HL-60 (cell line): ENCODE measurements around the gene RABGEF1.
A peak's percentile ranks its signal among the peaks of the same experiment; 100 is the strongest.
"Not testable (repeated sequence)": the region's sequence is repeated elsewhere in the genome, so short reads cannot be mapped to it uniquely, and the experiment has no call there.

ENCODE experiments used
- DNase-seq, 2 experiments: peaks; one replicate each; pipeline ENCODE4 v3.0.0-alpha.2; 2010 to 2020; ENCODE audit warnings: low read depth in 1 of 2, low spot score in 1 of 2
- H3K27ac ChIP-seq: fragments of 250-450 bp; sonication (Bioruptor Pico); replicated peaks from 2 replicates; pipeline ENCODE4 v1.5.1; 2020; ENCODE audit warnings: mild to moderate bottlenecking, moderate library complexity
- H3K27me3 ChIP-seq: fragments of 250-450 bp; sonication (Bioruptor Pico); 2 replicates; pipeline ENCODE4 v1.5.1; 2021; ENCODE audit warnings: mild to moderate bottlenecking, moderate library complexity; ENCODE audit not compliant: insufficient read depth, poor library complexity, severe bottlenecking
- H3K4me3 ChIP-seq: replicated peaks from 2 replicates; pipeline ENCODE4 v1.5.1; 2011; ENCODE audit warnings: mild to moderate bottlenecking, control low read depth, low read length; ENCODE audit not compliant: insufficient read depth
- GABPA ChIP-seq: IDR thresholded peaks from 2 replicates; pipeline ENCODE4 v1.6.1; 2012; ENCODE audit warnings: low read depth
- POLR2AphosphoS5 ChIP-seq: IDR thresholded peaks from 2 replicates; pipeline ENCODE4 v1.6.1; 2012; ENCODE audit warnings: low read depth
- SPI1 ChIP-seq: IDR thresholded peaks from 2 replicates; pipeline ENCODE4 v1.6.1; 2012; ENCODE audit warnings: low read depth, mild to moderate bottlenecking, borderline replicate concordance
- long read RNA-seq: library from polyadenylated mRNA; unstranded; transcript quantifications from one replicate; pipeline ENCODE4 v2.0.0, GENCODE V29; 2020
- TF ChIP-seq, protein P1 (sequence below): IDR thresholded peaks from 2 replicates; pipeline ENCODE4 v1.6.1; 2012; ENCODE audit warnings: low read depth; ENCODE audit not compliant: insufficient replicate concordance
- TF ChIP-seq, protein P2 (sequence below): IDR thresholded peaks from one replicate; pipeline ENCODE4 v1.5.1; 2011; ENCODE audit warnings: low read length, control low read depth, inconsistent platforms; ENCODE audit not compliant: insufficient read depth

RABGEF1 gene
- long read RNA-seq, transcript RABGEF1-201 (9 exons, 3,733 nt): major isoform, 19 of 51 reads
- long read RNA-seq, partial matches to known transcripts: 5 of 51 reads
- long read RNA-seq, other reads (novel, unspliced or antisense): 23 of 51 reads

GRCh38 chr7:66740302-66740979 is at the start of gene RABGEF1:
Gene RABGEF1 (plus strand): TSS chr7:66740733. CDS start chr7:66771900, 31,167 bp downstream.
- TF ChIP-seq, protein P1, sequence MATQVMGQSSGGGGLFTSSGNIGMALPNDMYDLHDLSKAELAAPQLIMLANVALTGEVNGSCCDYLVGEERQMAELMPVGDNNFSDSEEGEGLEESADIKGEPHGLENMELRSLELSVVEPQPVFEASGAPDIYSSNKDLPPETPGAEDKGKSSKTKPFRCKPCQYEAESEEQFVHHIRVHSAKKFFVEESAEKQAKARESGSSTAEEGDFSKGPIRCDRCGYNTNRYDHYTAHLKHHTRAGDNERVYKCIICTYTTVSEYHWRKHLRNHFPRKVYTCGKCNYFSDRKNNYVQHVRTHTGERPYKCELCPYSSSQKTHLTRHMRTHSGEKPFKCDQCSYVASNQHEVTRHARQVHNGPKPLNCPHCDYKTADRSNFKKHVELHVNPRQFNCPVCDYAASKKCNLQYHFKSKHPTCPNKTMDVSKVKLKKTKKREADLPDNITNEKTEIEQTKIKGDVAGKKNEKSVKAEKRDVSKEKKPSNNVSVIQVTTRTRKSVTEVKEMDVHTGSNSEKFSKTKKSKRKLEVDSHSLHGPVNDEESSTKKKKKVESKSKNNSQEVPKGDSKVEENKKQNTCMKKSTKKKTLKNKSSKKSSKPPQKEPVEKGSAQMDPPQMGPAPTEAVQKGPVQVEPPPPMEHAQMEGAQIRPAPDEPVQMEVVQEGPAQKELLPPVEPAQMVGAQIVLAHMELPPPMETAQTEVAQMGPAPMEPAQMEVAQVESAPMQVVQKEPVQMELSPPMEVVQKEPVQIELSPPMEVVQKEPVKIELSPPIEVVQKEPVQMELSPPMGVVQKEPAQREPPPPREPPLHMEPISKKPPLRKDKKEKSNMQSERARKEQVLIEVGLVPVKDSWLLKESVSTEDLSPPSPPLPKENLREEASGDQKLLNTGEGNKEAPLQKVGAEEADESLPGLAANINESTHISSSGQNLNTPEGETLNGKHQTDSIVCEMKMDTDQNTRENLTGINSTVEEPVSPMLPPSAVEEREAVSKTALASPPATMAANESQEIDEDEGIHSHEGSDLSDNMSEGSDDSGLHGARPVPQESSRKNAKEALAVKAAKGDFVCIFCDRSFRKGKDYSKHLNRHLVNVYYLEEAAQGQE: peak; percentile 15
- TF ChIP-seq, protein P2, sequence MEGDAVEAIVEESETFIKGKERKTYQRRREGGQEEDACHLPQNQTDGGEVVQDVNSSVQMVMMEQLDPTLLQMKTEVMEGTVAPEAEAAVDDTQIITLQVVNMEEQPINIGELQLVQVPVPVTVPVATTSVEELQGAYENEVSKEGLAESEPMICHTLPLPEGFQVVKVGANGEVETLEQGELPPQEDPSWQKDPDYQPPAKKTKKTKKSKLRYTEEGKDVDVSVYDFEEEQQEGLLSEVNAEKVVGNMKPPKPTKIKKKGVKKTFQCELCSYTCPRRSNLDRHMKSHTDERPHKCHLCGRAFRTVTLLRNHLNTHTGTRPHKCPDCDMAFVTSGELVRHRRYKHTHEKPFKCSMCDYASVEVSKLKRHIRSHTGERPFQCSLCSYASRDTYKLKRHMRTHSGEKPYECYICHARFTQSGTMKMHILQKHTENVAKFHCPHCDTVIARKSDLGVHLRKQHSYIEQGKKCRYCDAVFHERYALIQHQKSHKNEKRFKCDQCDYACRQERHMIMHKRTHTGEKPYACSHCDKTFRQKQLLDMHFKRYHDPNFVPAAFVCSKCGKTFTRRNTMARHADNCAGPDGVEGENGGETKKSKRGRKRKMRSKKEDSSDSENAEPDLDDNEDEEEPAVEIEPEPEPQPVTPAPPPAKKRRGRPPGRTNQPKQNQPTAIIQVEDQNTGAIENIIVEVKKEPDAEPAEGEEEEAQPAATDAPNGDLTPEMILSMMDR: no peak
- TF ChIP-seq SPI1: peak; percentile 93
- peak; percentile 77 for TF ChIP-seq GABPA
- peak; percentile 84; the same call in 1 of the 2 replicates for TF ChIP-seq POLR2AphosphoS5
- no peaks in the 10 kb centered on the region for H3K27me3 ChIP-seq
- peak within 1 kb of the TSS; percentile 88 for H3K27ac ChIP-seq
- H3K4me3 ChIP-seq: peak within 1 kb of the TSS; percentile 94
- peak; percentile 96 to 97 for DNase-seq

DNA sequence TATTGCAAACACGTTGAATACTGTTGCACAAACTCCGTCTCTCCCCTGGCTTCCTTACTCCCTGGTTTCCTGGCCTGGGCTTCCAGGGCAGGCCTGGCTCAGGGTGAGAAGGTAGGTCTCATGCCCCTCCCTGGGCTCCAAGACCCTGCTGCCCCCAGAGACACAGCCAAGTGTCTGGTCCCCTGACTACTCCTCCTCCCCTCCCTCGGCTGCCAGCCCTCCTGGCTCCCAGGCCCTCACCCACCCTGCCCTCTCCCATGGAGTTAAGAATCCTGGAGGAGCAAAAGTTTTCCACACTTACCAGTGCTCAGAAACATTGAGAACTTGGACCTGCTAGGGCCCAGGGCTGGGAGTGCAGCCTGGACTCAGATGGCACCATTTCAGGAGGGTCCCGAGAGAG is 47.2 kb upstream of the RABGEF1 start:
- H3K27me3 ChIP-seq: no peaks in the 10 kb centered on the region
- H3K27ac ChIP-seq: no peak overlapping the region
- DNase-seq: no peak
- H3K4me3 ChIP-seq: no peak overlapping the region
- TF ChIP-seq, protein P2: no peak
- TF ChIP-seq SPI1: peak; percentile 74

DNA sequence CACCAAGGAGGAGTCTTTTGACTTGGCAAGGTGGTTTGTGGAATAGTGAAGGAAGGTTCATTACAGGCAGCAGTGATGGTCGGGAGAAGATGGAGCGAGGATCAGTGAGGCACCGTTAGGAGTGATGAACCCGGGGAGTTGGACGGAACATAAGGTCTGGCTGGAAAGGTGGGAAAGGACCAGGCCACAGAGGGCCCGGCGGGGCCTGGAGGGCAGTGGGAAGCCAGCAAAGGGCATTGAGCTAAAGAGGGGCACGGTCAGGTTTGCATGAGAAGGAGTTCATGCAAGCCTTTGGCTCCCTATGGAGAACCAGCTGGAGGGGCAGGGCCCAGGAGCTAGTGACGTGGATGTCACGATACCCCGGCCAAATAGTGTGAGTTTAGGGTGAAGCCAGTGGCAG is 46.2 kb upstream of the RABGEF1 start:
- no peak for TF ChIP-seq SPI1
- Histone ChIP-seq H3K27ac (no peak overlapping the region), H3K4me3 (no peak overlapping the region), H3K27me3 (no peaks in the 10 kb centered on the region)
- no peak for DNase-seq

DNA sequence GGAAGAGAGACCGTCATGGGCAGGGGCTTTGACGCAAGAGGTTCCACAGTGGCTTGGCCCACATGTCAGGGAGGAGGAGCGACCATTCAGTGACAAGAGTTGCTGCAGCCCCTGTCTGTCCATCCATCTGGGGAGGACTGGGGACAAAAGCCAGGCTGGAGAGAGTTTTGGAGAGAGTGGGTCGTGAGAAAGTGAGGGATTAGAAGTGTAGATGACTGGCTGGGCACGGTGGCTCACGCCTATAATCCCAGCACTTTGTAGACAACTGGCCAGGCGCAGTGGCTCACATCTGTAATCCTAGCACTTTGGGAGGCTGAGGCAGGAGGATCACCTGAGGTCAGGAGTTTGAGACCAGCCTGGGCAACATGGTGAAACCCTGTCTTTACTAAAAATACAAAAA is 45.1 kb upstream of the RABGEF1 start:
- H3K27me3 ChIP-seq, H3K27ac ChIP-seq, H3K4me3 ChIP-seq, DNase-seq: not testable (repeated sequence)

GRCh38 chr7:66696134-66696533 is 44.4 kb upstream of the RABGEF1 start:
- H3K4me3 ChIP-seq, DNase-seq, H3K27ac ChIP-seq, H3K27me3 ChIP-seq: not testable (repeated sequence)

GRCh38 chr7:66696774-66697191 is 43.8 kb upstream of the RABGEF1 start:
- no peak for DNase-seq
- H3K27ac ChIP-seq: no peak overlapping the region

More at GRCh38 chr7:66696774-66697191, 43.8 kb upstream of the RABGEF1 start:
- Histone ChIP-seq H3K4me3 (no peak overlapping the region), H3K27me3 (no peaks in the 10 kb centered on the region)
- TF ChIP-seq POLR2AphosphoS5 (no peak), SPI1 (no peak), GABPA (no peak)
- TF ChIP-seq, protein P2: no peak
- TF ChIP-seq, protein P1: no peak
